ENCODE measurements around the gene PARD3.
"Not testable (repeated sequence)": the region's sequence is repeated elsewhere in the genome, so short reads cannot be mapped to it uniquely, and the experiment has no call there.

Gene PARD3

DNA sequence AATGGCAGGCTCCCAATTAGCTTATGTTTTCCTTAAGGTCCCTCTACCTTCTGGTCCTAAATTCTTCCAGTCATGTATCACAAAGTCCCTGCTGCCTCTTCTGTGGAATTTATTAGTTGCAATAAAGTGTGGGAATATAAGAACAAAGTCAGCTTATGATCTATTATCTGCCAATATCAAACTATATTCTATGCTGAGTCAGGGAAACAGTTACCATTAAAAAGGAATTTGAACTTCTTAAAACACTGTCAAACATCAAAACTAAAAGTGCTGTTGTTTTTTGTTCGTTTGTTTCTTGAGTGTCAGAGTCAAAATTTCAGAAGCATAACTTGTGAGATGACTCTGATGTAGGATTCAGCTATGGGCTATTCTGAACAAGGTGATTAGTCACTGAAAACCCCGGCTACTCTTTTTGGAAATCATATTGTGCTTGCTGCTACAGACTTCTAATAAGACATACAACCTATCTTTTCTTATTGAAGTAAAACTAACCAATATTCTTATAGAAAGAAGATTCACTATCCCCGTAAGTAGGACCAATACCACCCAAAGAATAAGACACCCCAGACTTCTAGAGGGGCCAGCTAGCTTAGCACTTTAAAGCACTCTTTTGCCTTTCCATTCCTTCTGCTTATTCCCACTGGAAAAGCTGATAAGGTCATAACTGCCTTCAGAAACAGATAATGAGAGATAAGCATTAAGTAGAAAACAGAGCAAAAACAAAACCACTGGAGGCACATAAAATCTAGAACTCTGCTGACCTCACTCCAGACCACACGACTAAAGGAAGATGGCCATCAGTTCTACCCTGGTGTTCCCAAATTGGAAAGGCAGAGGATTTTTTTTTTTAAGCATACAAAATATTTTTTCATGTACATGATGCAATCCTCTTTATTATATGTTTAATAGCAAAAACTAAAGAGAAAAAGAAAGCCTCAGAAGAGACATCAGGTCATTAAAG is 370.6 kb downstream of the PARD3 start:
- DNase-seq, result no peak

DNA sequence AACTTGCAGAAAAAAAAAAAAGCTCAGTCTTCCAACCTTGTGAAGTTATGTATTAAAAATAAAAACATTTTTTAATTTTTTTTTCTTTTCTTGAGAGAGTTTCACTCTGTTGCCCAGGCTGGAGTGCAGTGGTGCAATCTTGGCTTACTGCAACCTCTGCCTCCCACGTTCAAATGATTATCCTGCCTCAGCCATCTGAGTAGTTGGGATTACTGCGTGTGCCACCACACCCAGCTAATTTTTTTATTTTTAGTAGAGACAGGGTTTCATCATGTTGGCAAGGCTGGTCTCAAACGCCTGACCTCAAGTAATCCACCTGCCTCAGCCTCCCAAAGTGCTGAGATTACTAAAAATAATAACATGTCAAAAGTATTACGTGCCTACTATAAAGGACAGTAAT is 375.7 kb downstream of the PARD3 start:
- not testable (repeated sequence) for DNase-seq

DNA sequence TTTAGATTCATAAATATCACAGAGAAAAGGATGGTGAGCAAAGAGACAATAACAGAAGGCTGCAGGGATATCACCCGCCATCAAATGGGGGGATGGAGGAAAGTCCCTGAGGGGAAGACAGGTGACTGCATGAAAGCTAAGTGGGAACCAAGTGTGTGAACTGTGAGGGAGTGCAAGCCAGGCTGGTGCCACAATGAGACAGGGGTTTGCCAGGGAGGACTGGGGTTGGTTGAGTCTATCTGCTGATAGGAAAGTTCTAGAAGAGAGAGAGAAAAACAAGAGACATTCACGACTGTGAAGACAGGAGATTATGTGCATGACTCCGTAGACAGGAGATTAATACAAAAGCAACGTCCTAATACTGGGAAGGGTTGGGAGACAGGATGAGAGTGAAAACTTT is 376.4 kb downstream of the PARD3 start:
- DNase-seq, result no peak

DNA sequence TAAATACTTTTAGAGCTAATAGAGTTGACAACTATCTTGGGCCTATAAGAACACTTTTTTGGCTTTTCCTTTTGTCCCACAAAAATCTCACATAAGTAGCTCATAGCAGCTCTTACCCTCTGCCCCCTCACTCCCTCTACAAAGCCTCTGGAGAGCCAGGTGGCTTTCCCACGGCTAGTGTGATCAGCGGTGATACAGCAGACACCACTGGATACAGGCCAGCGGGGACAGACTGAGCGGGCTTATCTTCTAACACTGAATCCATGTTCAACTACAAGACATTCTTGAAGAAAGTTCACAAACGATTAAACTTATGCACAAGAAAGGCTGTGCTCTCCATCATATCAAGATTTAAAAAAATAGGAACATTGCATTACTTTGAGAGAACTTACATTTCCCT is 377.2 kb downstream of the PARD3 start:
- DNase-seq, result no peak

DNA sequence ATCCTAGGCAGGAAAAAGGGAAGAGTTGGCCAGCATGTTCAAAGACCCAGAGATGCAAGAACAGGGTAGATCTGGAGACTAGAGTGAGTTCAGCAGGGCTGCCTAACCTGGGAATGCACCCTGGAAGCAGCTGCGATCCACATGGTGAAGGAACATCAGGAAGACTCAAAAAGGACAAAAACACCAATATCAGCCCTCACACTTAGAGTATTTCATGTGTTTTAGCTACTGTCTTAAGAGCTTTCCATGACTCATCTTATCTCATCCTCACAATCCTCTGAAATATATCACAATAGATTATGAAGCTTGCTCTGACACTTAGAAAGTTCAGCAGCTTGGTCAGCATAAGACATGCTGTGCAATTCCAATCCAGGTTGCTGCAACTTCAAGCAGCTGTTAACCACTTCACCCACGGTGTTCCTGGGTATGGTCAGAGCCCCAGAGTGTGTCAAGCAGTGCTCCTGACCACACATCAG is 380.9 kb downstream of the PARD3 start:
- no peak for DNase-seq

DNA sequence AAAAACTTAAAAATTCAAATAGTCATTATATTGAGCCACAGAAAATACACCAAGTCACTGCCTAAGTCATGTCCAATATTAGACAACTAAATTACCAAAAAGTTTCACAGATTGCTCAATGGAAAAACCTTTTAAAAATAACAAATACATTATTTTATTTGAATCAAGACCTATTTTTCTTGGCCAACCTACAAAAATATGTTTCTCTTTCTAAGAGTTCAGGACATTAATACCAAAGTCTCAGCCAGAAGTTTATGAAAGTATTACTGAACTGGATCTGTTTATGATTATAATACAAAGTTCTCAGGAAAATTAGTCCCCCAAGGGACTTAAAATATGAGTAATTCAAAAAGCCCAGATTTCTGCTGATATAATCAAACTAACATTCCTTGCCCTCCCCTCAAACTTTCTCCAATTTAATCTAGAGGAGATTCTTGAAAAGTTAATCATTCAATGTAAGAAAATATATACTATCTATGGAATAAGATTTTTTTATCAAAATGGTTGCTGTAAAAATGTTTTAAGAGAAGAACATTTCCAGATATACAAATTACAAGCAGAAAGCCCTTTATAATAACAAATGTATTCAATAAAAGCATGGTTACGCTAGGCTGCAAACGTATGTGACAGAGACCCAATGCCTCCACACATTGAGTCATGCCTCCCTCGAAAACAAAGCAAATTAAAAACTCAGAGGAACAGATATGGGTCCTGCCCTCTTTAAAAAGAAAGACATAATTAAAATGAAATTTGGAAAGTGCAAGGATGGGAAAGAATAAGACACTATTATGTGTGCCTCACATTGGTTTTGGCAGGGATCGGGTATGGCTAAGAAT is 381.6 kb downstream of the PARD3 start:
- DNase-seq, result no peak

DNA sequence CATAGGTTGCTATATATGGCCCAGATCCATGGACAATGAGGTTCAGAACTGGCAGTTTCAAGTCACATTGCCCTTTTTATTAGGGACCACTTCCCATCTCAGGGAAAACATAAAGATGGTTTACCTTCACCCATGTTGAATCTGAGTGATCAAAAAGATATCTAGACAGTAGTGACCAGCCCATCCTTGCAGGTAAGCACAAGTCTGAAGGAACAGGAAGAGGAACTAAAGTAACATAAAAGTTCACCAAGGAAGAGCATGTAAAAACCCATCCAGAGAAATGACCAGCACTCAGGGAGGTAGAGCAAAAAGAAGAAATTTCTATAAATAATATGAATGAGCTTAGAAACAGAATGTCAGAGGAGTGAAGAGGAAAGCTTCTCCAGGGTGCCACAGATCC is 382.5 kb downstream of the PARD3 start:
- no peak for DNase-seq

DNA sequence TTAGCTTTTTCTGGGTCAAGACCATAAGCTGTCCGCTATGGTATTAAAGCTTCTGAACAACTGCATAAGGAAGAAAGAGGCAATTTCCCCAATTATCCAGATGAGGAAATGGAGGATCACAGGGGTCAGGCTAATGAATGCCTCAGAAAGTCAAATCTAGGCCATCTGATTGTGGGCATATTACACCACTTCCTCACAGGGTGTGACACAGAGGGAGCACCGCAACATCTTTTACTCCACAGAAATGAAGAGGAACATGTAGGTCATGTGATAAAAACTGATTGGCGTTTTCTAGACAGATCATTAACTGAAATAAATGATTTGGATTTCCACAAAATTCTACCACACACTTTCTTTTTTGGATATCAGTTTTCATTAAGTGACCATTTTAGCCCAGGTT is 384.4 kb downstream of the PARD3 start:
- DNase-seq, result no peak

DNA sequence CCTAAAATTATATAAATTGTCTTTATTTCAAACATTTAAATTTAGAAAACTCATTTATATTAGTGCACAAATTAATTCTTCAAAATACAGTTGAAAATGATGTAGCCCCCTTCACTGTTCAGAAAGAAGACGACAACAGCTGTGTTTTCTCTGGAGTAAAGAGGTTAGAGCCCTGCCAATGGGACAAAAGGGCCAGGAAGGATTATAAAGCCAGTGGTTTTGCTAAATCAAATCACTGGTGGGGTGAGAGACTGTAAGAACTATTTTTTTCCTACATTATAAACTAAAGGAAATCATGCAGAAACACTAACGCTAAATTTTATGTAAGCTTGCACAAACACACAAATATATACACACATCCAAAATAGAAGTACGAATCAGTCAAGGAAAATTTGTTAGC is 386.6 kb downstream of the PARD3 start:
- no peak for DNase-seq

DNA sequence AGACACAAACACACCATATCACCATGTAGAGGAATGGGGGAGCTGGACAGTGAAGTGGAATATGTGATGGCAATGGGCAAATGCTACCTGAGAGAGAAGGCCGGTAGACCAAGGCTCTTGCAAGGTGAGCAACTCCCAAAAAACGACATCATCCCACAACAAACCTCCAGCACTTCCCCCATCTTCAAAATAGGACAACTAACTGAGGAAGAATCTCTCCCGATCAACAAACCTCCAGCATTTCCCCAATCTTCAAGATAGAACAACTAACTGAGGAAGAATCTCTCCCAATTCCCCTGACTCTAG is 387.2 kb downstream of the PARD3 start:
- DNase-seq, result no peak

DNA sequence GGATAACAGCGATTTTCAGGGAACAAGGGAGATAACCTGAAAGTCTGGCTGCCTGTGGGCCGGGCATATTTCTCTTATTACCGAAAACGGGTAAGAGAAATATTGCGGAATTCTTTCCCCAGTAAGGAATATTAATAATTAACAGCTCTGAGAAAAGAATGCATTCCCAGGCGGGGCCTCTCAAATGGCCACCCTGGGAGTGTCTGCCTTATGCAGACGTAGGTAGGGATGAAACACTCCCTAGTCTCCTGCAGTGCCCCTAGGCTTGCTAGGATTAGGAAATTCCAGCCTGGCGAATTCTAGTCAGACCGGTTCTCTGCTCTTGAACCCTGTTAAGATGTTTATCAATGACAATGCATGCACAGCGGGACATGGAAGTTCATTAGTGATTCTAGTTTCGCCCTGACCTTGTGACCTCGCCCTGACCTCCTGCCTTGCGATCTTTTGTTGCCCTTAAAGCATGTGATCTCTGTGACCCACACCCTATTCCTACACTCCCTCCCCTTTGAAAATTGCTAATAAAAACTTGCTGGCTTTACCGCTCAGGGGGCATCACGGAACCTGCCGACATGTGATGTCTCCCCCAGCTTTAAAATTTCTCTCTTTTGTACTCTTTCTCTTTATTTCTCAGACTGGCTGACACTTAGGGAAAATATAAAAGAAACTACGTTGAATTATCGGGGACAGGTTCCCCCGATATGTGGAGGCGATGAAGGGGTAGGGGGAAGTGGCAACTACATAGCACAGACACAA is 387.8 kb downstream of the PARD3 start:
- not testable (repeated sequence) for DNase-seq

DNA sequence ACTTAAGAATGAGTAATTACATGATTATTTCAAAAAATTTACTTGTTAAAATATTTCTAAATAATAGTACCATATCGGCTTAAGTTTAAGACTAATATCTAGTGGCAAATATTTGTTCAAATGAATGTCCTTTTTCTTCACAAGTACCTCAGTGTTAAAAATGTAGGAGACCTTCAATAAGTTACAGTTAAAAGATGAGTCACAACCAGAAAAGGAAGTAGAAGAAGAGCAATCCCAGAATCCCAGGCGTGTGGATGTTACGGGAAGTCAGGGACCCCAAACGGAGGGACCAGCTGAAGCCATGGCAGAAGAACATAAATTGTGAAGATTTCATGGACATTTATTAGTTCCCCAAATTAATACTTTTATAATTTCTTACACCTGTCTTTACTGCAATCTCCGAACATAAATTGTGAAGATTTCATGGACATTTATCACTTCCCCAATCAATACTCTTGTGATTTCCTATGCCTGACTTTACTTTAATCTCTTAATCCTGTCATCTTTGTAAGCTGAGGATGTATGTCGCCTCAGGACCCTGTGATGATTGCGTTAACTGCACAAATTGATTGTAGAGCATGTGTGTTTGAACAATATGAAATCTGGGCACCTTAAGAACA is 388.4 kb downstream of the PARD3 start:
- DNase-seq, result not testable (repeated sequence)

DNA sequence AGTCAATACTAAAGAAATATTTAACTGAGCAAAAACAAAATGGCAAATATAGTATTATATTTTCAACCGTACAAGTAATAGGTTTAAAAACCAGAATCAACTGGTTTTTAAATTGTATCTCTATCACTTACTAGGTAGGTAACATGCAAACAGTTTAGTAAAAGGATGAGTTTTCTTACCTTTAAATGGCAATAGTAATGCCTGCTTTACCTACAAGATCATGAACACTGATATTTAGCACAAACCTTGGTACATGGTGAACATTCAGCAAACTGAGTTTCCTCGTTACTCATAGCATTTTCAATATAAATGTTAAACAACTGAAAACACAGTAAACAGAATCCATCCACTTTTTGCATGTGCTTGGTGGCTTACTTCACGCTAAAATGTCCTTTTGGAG is 389.1 kb downstream of the PARD3 start:
- no peak for DNase-seq

DNA sequence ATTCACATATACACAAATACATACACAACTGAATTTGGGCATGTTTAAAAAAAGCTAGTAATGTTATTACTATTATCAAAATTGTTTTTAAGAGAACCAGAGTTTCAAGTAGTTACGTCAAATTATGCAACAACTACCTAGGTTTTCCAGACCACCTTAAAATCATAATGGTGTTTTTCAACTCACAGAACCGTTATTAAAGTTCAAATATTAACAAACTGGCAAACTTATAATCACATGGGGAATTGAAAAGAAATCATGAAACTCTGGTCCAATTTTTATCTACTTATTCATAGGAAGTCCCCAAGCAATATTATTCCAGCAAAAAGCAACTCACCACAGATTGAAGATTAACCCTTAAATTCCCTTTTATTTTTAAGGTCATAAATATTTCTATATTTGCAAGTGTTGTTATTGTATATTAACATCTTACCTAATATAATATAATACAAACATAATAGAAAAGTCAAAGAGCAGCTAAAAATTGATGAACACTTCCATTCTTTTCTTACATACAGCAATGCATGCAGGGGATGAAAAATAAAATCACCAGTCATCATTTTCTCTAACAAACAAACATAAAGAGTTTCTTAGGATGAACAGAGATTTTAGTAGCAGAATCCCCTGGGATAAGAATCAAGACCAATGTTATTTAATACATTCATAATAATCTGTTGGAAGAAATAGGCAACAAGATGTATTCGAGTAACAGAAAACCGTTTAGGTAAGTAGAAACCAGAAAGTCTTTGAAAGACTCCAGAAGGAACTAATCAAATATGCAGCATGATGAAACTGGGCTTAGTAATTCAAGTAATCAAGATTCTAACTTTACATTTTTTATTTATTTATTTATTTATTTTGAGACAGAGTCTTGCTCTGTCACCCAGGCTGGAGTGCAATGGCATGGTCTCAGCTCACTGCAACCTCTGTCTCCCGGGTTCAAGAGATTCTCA is 391.1 kb downstream of the PARD3 start:
- DNase-seq, result no peak

DNA sequence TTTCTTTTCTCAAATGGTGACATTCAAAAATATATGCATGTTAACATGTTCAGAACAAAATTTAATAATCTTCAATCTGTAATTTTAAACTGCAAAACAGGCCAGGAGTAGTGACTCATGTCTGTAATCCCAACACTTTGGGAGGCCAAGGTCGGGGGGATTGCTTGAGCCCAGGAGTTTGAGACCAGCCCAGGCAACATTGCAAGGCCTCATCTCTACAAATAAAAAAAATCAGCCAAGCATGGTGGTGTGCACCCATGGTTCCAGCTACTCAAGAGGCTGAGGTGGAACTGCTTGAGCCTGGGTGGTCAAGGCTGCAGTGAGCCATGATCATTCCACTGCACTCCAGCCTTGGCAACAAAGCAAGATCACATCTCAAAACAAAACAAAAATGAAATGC is 394.3 kb downstream of the PARD3 start:
- DNase-seq, result no peak

DNA sequence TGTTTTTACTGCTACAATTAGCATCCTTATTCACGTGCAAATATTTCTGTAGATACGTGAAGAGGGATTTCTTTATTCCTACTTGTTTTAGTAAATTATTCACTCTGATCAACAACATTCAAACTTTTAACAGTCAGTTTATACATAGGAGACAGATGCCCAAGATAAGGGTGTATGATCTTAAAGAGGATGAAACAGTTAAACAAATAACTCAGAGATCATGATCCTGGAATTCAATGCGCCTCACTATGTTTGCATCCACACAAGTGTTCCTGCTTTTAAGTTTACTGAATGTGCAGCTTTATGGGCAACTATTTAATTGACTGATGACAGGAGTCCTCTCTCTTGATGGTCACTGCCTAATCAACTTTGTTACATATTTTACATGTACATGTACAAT is 394.8 kb downstream of the PARD3 start:
- DNase-seq, result no peak

DNA sequence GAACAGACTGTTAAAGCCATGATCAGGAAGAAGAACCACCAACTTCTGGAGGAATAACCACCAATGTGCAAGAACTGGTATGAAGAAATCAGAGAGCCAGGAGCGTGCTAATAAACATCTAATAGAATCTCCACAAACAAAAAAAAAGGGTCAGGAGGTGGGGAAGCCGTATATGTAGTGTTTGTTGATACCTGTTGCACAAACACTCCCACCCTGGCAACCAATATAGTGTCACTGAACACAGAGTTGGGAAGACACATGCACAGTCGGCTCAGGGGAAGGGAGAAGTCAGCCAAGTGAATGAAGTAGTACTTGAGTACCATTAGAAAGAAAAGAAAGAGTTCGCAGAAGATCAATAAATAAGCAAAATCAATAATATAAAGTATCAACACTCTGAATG is 400.1 kb downstream of the PARD3 start:
- no peak for DNase-seq

DNA sequence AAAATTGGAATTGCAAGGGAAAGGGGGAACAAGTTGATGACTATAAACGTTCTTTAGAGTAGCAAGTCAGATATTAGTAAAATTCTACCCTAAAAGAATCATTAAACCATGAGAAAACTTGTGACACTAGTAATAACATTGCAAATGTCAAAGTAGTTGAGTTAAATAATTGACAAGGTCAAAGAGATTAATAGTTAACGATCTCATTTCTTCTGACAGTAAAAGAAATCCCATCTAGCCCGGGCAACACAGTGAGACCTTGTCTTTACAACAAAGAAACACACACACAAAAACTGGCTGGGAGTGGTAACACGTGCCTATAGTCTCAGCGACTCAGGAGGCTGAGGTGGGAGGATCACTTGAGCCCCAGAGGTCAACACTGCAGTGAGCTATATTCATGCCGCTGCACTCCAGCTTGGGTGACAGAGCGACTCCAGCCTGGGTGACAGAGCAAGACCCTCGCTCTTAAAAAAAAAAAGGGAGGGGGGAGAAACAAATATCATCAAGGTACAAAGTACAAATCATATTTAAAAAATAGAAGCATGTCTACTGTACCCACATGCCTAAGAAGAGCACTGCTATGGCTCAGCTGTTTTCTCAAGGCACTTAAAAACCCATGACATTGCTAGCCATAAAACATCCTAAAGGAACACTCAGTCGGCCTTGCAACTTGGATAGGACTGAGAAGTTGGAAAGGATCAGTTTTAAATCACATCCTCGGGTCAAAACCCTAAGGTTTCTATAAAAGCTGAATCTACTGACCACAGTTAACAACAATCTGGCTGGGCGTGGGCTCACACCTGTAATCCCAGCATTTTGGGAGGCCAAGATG is 401.1 kb downstream of the PARD3 start:
- no peak for DNase-seq

DNA sequence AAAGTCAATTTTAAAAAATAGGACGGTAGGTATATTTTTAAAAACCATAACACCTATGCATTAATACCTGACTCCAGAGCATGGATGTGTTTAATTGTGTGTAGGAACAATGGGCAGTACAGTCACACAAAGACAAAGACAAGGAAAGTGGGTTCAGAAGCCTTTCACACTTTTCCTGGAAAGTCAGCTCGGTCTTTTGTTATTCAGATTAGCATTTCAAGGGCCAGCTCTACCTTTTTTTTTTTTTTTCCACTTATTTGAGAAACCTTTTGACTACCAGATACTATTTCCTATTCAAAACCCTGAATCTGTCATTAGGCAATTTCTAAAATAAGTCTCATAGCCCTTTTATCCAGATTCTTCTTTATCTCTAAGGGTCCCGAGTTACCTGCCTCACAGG is 401.9 kb downstream of the PARD3 start:
- DNase-seq, result no peak

DNA sequence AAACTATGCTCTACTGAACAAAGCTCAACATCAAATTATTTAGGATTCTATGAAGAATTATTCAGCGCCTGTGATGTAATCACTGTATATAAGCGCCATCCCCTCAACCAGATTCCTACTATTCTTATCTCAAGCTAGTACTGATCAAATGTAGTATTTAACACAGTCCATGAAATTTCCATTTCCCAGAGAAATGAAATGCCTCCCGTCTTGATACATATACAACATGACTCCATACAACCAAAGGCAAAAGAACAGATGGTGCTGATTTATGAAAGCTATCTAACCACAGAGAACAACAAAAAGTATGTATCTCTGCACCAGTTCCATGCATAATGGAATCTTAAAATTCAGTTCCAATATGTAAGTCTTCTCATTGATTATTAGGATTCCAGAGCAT is 406.1 kb downstream of the PARD3 start:
- no peak for DNase-seq

DNA sequence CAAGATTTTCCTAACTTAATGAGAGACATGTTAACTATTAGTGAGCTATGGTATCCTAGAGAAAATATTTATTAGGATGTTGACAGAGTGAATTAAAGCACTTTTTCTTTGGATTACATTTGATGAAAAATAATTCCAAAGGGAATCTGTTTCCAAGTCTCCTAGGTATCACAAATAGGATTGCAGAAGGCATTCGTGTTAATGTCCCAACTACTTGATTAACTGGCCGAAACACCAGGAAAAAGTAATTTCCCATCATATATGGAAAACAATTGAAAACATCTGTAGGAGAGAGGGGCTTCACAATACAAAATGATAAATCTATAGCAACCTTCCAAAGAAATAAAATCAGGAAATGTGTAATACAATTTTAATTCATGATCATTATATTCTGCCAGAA is 406.7 kb downstream of the PARD3 start:
- no peak for DNase-seq

All from effector CD4-positive, alpha-beta T cell (primary cell).